Hepatocyte (in vitro differentiated cells): ENCODE data around the gene CCDC90B. TPM values are rescaled to one million over a fixed set of nuclear protein-coding genes. Genes with fewer than 3 reads are reported as not detected.
"Not testable (repeated sequence)": the region's sequence is repeated elsewhere in the genome, so short reads cannot be mapped to it uniquely, and the experiment has no call there.

Experiments used
- DNase-seq: peaks from one replicate; pipeline ENCODE4 v3.0.0-alpha.2; 2016; ENCODE audit warnings: low spot score
- H2AFZ ChIP-seq: fragments of 200-600 bp; sonication (generic); 2 replicates; pipeline ENCODE4 v1.6.0; 2016; ENCODE audit warnings: antibody characterized with exemption, mild to moderate bottlenecking
- H3K27ac ChIP-seq: fragments of 200-600 bp; sonication (generic); 2 replicates; pipeline ENCODE4 v1.5.1; 2016; ENCODE audit warnings: mild to moderate bottlenecking
- H3K27me3 ChIP-seq: fragments of 200-600 bp; sonication (generic); 2 replicates; pipeline ENCODE4 v1.6.1; 2016
- H3K36me3 ChIP-seq: fragments of 200-600 bp; sonication (generic); replicated peaks from 2 replicates; pipeline ENCODE4 v1.5.1; 2016; ENCODE audit warnings: low read depth; ENCODE audit not compliant: insufficient read depth
- H3K4me1 ChIP-seq: fragments of 200-600 bp; sonication (generic); 2 replicates; pipeline ENCODE4 v1.5.1; 2016; ENCODE audit warnings: mild to moderate bottlenecking, moderate library complexity; ENCODE audit not compliant: insufficient read depth
- H3K4me2 ChIP-seq: fragments of 200-600 bp; sonication (generic); 2 replicates; pipeline ENCODE4 v1.6.0; 2016
- H3K4me3 ChIP-seq: fragments of 200-600 bp; sonication (generic); 2 replicates; pipeline ENCODE4 v1.5.1; 2016; ENCODE audit warnings: mild to moderate bottlenecking
- H3K79me2 ChIP-seq: fragments of 200-600 bp; sonication (generic); 2 replicates; pipeline ENCODE4 v1.6.0; 2017; ENCODE audit warnings: mild to moderate bottlenecking
- H3K9me2 ChIP-seq: fragments of 200-600 bp; sonication (generic); replicated peaks from 2 replicates; pipeline ENCODE4 v1.6.0; 2017; ENCODE audit warnings: mild to moderate bottlenecking; ENCODE audit not compliant: insufficient read depth
- H3K9me3 ChIP-seq: fragments of 200-600 bp; sonication (generic); 2 replicates; pipeline ENCODE4 v1.5.1; 2016; ENCODE audit warnings: low read depth, mild to moderate bottlenecking
- H4K20me1 ChIP-seq: fragments of 200-600 bp; sonication (generic); 2 replicates; pipeline ENCODE4 v1.6.0; 2016; ENCODE audit warnings: mild to moderate bottlenecking; ENCODE audit not compliant: insufficient read depth, poor library complexity, severe bottlenecking
- EZH2 ChIP-seq: fragments of 200-600 bp; sonication (generic); IDR thresholded peaks from 2 replicates; pipeline ENCODE4 v1.6.1; 2016; ENCODE audit warnings: antibody characterized with exemption, mild to moderate bottlenecking, borderline replicate concordance
- EZH2phosphoT487 ChIP-seq: fragments of 200-600 bp; sonication (generic); IDR thresholded peaks from one replicate; pipeline ENCODE4 v1.6.1; 2018; ENCODE audit warnings: antibody characterized with exemption, mild to moderate bottlenecking, low read depth, moderate library complexity; ENCODE audit not compliant: unreplicated experiment, severe bottlenecking
- WGBS: methylation state at CpG from one replicate; pipeline ENCODE4 v1.1.6; 2016; ENCODE audit warnings: low lambda C conversion rate; ENCODE audit errors: missing lambda C conversion rate; 5-methylcytosine and 5-hydroxymethylcytosine counted together
- polyA plus RNA-seq: library from polyadenylated mRNA; unstranded; fragments of >200 nt; fragmentation: Nextera tagmentation; extraction: Ambion mirVana; gene quantifications from 2 replicates; pipeline ENCODE4 v1.2.1, GENCODE V29; 2016
- total RNA-seq: library from RNA; depleted of rRNA; stranded (reverse); fragments of >200 nt; gene quantifications from 2 replicates; pipeline ENCODE4 v1.2.3, GENCODE V29; 2014
- TF ChIP-seq, protein P1 (sequence below): fragments of 200-600 bp; sonication (generic); IDR thresholded peaks from 2 replicates; pipeline ENCODE4 v1.5.1; 2016; ENCODE audit warnings: antibody characterized with exemption, mild to moderate bottlenecking; ENCODE audit not compliant: poor library complexity

The CCDC90B gene
- total and polyA plus RNA-seq, 2 experiments from 2014 or later: 42.4 to 47.8 TPM

DNA sequence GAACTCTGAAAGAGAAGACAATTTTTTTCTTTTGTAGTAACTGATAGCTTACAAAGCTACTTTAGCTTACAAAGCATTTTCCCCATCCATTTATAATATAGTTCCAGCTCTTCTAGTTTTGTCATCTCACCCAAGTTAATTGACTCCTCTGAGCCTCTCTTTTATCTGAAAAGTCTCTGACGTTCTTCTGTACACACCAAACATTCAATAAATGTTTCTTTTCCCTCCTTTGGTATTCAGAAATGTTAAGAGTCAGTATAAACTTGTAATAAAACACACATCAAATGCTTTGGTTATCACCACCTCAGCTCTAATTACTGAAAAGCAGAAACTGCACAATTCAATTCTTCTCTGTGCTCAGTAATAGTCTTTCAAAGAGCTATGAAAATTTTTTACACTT, 5.9 kb downstream of the CCDC90B start:
- Histone ChIP-seq H3K27ac (no peak overlapping the region), H3K9me3 (no peaks in the 10 kb centered on the region), H3K36me3 (no peaks in the 10 kb centered on the region), H4K20me1 (peaks cover 3% of the 10 kb centered on the region), H3K79me2 (peaks cover 47% of the 10 kb centered on the region), H3K27me3 (no peaks in the 10 kb centered on the region), H2AFZ (no peak overlapping the region), H3K9me2 (no peaks in the 10 kb centered on the region), H3K4me1 (peaks cover 11% of the 10 kb centered on the region), H3K4me3 (no peak overlapping the region), H3K4me2 (no peak overlapping the region)
- 67% methylated on average over 1 of the region's 1 CpG for WGBS
- TF ChIP-seq, protein P1, sequence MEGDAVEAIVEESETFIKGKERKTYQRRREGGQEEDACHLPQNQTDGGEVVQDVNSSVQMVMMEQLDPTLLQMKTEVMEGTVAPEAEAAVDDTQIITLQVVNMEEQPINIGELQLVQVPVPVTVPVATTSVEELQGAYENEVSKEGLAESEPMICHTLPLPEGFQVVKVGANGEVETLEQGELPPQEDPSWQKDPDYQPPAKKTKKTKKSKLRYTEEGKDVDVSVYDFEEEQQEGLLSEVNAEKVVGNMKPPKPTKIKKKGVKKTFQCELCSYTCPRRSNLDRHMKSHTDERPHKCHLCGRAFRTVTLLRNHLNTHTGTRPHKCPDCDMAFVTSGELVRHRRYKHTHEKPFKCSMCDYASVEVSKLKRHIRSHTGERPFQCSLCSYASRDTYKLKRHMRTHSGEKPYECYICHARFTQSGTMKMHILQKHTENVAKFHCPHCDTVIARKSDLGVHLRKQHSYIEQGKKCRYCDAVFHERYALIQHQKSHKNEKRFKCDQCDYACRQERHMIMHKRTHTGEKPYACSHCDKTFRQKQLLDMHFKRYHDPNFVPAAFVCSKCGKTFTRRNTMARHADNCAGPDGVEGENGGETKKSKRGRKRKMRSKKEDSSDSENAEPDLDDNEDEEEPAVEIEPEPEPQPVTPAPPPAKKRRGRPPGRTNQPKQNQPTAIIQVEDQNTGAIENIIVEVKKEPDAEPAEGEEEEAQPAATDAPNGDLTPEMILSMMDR: no peak
- no peak for TF ChIP-seq EZH2
- no peak for TF ChIP-seq EZH2phosphoT487
- DNase-seq: no peak

DNA sequence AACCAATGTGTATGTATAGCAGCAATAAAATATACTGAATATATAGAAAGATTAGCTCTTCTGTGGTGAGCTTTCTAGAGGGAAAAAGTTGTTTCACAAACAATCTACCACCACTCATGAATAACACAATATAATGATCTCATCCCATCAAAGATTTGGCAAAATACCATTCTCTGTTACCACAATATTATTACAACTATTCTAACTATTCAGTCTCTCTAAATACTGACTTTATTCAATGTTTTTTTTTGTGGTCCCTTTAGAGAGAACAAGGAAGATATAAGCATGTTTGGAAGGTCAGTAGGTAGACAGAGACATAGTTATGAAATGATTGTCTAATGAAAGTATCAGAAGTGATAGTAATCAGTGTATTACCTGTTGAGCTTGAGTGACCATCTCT, 7.8 kb downstream of the CCDC90B start:
- H3K36me3 ChIP-seq: no peaks in the 10 kb centered on the region
- H3K9me2 ChIP-seq: no peaks in the 10 kb centered on the region
- no peaks in the 10 kb centered on the region for H3K9me3 ChIP-seq
- no peak for TF ChIP-seq EZH2
- TF ChIP-seq, protein P1: no peak
- TF ChIP-seq EZH2phosphoT487: no peak
- no peak overlapping the region for H2AFZ ChIP-seq
- no peak overlapping the region for H3K27ac ChIP-seq
- peaks cover 3% of the 10 kb centered on the region for H3K4me1 ChIP-seq
- no peaks in the 10 kb centered on the region for H3K27me3 ChIP-seq
- H3K4me3 ChIP-seq: no peak overlapping the region
- peaks cover 28% of the 10 kb centered on the region for H3K79me2 ChIP-seq
- DNase-seq: no peak
- H3K4me2 ChIP-seq: no peak overlapping the region
- peaks cover 3% of the 10 kb centered on the region for H4K20me1 ChIP-seq

DNA sequence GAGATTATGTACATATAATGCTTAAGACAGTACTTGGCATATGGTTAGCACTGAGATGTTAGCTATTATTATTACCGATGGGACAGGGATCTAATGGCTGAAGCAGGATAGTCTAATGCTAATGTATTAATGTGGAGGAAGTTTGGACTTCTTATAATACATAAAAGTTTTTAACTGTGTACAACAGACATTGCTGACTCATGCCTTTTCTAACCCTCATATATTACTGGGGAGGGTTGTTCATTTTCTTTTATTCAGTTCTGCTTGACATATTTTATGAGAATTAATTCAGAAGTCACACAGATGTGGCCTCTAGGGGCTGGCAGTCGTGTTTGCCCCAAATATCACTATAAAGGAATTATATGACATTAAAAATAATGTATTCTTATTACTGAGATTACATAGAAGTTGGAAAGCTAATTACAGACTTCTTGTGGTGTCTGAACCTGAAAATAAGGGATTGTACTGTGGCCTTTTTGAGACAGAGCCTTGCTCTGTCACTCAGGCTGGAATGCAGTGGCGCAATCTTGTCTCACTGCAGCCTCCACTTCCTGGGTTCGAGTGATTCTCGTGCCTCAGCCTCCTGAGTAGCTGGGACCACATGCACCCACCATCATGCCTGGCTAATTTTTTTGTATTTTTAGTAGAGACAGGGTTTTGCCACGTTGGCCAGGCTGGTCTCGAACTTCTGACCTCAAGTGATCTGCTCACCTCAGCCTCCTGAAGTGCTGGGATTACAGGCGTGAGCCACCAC, 10.1 kb downstream of the CCDC90B start:
- Histone ChIP-seq H3K9me3 (peaks cover 4% of the 10 kb centered on the region), H4K20me1 (no peaks in the 10 kb centered on the region), H3K4me1 (no peaks in the 10 kb centered on the region), H3K27me3 (no peaks in the 10 kb centered on the region), H3K36me3 (peaks cover 5% of the 10 kb centered on the region), H3K4me3 (no peak overlapping the region), H3K27ac (no peak overlapping the region), H3K9me2 (no peaks in the 10 kb centered on the region), H3K79me2 (peaks cover 9% of the 10 kb centered on the region), H2AFZ (no peak overlapping the region), H3K4me2 (no peak overlapping the region)
- WGBS: 97% methylated on average over 8 of the region's 8 CpGs
- DNase-seq: no peak
- TF ChIP-seq EZH2 (no peak), EZH2phosphoT487 (no peak)
- TF ChIP-seq, protein P1: no peak

DNA sequence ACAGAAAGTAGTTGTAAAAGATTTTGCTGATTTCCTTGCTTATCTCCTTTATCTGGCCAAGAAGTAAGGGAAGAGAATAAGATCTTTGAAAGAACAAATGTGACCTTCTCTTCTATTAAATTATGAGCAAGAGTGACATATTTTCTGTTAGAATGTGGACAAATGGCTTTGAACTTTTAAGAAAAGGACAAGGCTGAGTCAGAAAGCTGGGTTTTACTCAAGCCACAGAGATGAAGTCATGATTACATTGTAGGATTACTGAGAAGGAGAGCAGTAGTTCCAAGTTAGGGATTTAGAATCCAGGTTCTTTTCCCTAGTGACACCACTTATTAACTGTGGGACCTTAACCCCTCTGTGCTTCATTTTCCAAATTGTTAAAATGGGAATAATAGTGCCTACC, 13.5 kb downstream of the CCDC90B start:
- Histone ChIP-seq H3K4me3 (no peak overlapping the region), H3K4me2 (no peak overlapping the region), H3K4me1 (no peaks in the 10 kb centered on the region), H3K27me3 (no peaks in the 10 kb centered on the region), H3K36me3 (peaks cover 5% of the 10 kb centered on the region), H3K27ac (no peak overlapping the region), H2AFZ (no peak overlapping the region), H3K79me2 (peaks cover 2% of the 10 kb centered on the region), H3K9me2 (no peaks in the 10 kb centered on the region), H3K9me3 (peaks cover 4% of the 10 kb centered on the region), H4K20me1 (peaks cover 4% of the 10 kb centered on the region)
- TF ChIP-seq, protein P1: no peak
- TF ChIP-seq EZH2phosphoT487 (no peak), EZH2 (no peak)
- no peak for DNase-seq

DNA sequence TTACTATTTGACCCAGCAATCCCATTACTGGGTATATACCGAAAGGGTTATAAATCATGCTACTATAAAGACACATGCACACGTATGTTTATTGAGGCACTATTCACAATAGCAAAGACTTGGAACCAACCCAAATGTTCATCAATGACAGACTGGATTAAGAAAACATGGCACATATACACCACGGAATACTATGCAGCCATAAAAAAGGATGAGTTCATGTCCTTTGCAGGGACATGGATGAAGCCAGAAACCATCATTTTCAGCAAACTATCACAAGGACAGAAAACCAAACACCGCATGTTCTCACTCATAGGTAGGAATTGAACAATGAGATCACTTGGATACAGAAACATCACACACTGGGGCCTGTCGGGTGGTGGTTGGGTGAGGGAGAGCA, 14.4 kb downstream of the CCDC90B start:
- not testable (repeated sequence) for H3K36me3 ChIP-seq, H3K79me2 ChIP-seq
- 99% methylated on average over 5 of the region's 5 CpGs for WGBS

More for the DNA sequence above, 14.4 kb downstream of the CCDC90B start:
- H3K4me1 ChIP-seq, H3K4me3 ChIP-seq, H3K27ac ChIP-seq, H3K9me3 ChIP-seq, H3K27me3 ChIP-seq, H2AFZ ChIP-seq, H3K4me2 ChIP-seq, H4K20me1 ChIP-seq, H3K9me2 ChIP-seq, DNase-seq: not testable (repeated sequence)
